ENCODE results near the gene OTOA.
A peak's percentile ranks its signal among the peaks of the same experiment; 100 is the strongest.
"Not testable (repeated sequence)": the region's sequence is repeated elsewhere in the genome, so short reads cannot be mapped to it uniquely, and the experiment has no call there.

OTOA gene

GRCh38 chr16:21641916-21642315 lies 21.9 kb upstream of the OTOA start:
- DNase-seq (ENCODE audit: low read depth, low spot score): no peak

GRCh38 chr16:21642861-21643260 lies 20.9 kb upstream of the OTOA start:
- no peak for DNase-seq (ENCODE audit: low read depth, low spot score)

GRCh38 chr16:21643785-21644184 lies 20.0 kb upstream of the OTOA start:
- DNase-seq (ENCODE audit: low read depth, low spot score): no peak

GRCh38 chr16:21644674-21645073 lies 19.1 kb upstream of the OTOA start:
- DNase-seq (ENCODE audit: low read depth, low spot score): no peak

GRCh38 chr16:21645261-21645721 lies 18.5 kb upstream of the OTOA start:
- no peak for DNase-seq (ENCODE audit: low read depth, low spot score)

- no peak for DNase-seq (ENCODE audit: low read depth, low spot score)
These were observed 17.7 kb upstream of the OTOA start for GRCh38 chr16:21646091-21646490.

- DNase-seq (ENCODE audit: low read depth, low spot score): no peak
These were observed 16.8 kb upstream of the OTOA start for GRCh38 chr16:21646721-21647561.

- DNase-seq (ENCODE audit: low read depth, low spot score): no peak
These were observed 16.1 kb upstream of the OTOA start for GRCh38 chr16:21647562-21648164.

- DNase-seq (ENCODE audit: low read depth, low spot score): not testable (repeated sequence)
These were observed 13.9 kb upstream of the OTOA start for GRCh38 chr16:21649826-21650406.

- no peak for DNase-seq (ENCODE audit: low read depth, low spot score)
These were observed 13.2 kb upstream of the OTOA start for GRCh38 chr16:21650521-21650920.

- no peak for DNase-seq (ENCODE audit: low read depth, low spot score)
These were observed 12.3 kb upstream of the OTOA start for GRCh38 chr16:21651515-21651914.

GRCh38 chr16:21652453-21652852 lies 11.3 kb upstream of the OTOA start, which contains the start of gene IGSF6:
Gene IGSF6, minus strand, starts transcription at chr16:21652608. Its CDS starts 10 bp downstream, at chr16:21652598.
- DNase-seq (ENCODE audit: low read depth, low spot score): no peak

GRCh38 chr16:21653571-21653970 lies 10.2 kb upstream of the OTOA start:
- no peak for DNase-seq (ENCODE audit: low read depth, low spot score)

- DNase-seq (ENCODE audit: low read depth, low spot score): no peak
These were observed 9.3 kb upstream of the OTOA start for GRCh38 chr16:21654466-21654865.

GRCh38 chr16:21654881-21655280 lies 8.9 kb upstream of the OTOA start:
- no peak for DNase-seq (ENCODE audit: low read depth, low spot score)

- peak; percentile 72 for DNase-seq (ENCODE audit: low read depth, low spot score)
These were observed 6.7 kb upstream of the OTOA start for GRCh38 chr16:21656795-21657768.

- no peak for DNase-seq (ENCODE audit: low read depth, low spot score)
These were observed 4.6 kb upstream of the OTOA start for GRCh38 chr16:21659124-21659523.

GRCh38 chr16:21664801-21665492 lies 1.2 kb downstream of the OTOA start:
- no peak for DNase-seq (ENCODE audit: low read depth, low spot score)

- no peak for DNase-seq (ENCODE audit: low read depth, low spot score)
These were observed 3.0 kb downstream of the OTOA start for GRCh38 chr16:21666772-21667171.

- no peak for DNase-seq (ENCODE audit: low read depth, low spot score)
These were observed 3.8 kb downstream of the OTOA start for GRCh38 chr16:21667575-21667974.

- DNase-seq (ENCODE audit: low read depth, low spot score): no peak
These were observed 9.7 kb downstream of the OTOA start for GRCh38 chr16:21673469-21673868.
